GM12872 (cell line): Measurements from ENCODE around the gene LCE3C.

Experiments used
- TF ChIP-seq, protein P1 (sequence below): IDR thresholded peaks from 3 replicates; pipeline ENCODE4 v1.5.1; 2011; ENCODE audit warnings: low read depth, mild to moderate bottlenecking, low read length, moderate library complexity; ENCODE audit not compliant: insufficient read depth

LCE3C gene

DNA sequence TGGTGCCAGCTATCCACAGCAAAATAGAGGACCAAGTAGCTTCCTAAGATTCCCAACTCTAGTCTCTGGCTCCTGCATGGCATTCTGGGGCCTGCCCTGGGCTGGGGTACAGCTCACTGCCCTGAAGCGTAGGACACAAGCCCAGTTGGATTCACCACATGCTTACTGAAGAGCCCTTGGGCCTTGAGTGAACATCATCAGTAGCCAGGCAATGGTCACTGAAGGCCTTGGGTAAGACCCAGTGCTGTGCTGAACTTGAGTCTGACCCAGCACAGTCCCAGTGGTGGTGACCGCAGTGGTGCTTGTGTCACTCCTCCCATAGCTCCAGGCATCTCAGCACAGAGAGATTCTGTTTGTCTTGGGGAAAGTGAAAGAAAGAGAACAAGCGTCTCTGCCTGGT lies 30.6 kb downstream of the LCE3C start:
- TF ChIP-seq, protein P1, sequence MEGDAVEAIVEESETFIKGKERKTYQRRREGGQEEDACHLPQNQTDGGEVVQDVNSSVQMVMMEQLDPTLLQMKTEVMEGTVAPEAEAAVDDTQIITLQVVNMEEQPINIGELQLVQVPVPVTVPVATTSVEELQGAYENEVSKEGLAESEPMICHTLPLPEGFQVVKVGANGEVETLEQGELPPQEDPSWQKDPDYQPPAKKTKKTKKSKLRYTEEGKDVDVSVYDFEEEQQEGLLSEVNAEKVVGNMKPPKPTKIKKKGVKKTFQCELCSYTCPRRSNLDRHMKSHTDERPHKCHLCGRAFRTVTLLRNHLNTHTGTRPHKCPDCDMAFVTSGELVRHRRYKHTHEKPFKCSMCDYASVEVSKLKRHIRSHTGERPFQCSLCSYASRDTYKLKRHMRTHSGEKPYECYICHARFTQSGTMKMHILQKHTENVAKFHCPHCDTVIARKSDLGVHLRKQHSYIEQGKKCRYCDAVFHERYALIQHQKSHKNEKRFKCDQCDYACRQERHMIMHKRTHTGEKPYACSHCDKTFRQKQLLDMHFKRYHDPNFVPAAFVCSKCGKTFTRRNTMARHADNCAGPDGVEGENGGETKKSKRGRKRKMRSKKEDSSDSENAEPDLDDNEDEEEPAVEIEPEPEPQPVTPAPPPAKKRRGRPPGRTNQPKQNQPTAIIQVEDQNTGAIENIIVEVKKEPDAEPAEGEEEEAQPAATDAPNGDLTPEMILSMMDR: no peak

DNA sequence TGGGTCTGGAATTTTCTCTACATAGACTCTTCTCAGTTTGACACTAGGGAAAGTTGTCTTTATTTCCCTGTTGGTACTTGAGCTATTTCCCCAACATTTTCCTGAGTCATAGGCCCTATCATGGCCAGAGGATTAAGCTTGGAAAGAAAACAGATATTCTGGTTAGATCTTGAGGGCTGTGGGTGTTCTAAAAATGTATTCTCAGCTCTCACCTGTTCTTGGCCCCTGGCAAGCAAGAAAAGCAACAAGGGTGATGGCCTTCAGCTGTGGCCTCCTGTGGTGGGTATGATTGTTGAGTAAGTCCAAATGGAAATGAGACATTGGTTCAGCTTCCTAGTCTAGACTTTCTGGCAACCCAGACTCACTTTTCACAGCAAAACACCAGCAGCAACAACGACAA lies 40.3 kb downstream of the LCE3C start:
- TF ChIP-seq, protein P1: no peak

DNA sequence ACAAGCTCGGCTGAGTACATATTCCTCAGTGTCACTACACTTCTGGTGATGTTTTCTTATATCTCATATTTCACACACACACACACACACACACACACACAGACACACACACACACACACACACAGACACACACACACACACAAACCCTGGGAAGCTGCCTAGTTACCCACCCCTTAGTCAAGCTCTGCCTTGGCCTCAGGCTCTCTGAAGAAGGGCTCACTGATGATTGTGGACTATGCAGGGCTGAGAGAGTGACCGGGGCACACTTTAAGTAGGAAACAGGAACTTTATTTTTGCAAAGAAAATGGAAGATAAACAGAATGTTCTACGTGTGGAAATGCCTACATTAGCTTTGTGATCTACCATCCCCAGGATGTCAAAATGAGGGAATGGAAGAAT lies 43.9 kb downstream of the LCE3C start:
- TF ChIP-seq, protein P1: no peak

DNA sequence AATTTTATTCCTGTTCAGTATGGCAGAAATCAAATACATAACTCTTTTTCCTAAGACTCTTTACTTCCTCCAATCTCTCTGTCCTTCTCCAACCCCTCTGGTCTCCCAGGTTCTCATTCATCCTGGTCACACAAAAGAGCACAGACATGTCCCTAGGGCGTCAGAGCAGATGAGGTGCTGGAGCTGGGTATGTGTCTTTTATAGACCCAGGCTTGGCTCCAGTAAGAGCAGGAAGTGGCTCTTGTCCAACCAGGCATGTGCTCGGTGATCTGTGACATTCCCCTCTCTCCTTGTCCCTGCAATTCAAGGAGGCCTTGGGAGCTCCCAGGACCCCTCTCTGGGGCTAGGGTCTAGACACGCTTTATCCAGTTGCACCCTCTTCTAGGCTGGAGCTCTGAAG lies 45.1 kb downstream of the LCE3C start:
- TF ChIP-seq, protein P1: no peak

DNA sequence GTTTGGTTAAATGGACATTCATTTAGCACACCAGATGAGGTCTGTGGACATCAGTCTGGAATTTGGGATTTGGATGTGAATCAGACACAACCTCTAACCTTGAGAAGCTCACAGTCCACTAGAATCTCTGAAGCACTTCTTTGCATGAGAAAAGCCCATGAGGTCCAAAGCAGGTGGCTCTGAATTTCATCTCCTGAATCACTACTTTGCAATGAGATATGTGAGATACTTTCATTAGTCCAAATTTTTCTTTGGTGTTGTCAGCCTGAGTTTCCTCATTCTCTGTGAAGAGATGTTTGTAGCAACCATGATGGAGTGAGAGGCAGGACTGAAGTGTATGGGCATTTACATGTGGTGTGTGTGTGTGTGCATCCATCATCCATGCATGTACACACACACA lies 46.6 kb downstream of the LCE3C start:
- TF ChIP-seq, protein P1: no peak
